Measurements from ENCODE around the gene KLF3.

KLF3 gene

GRCh38 chr4:38641811-38642210 lies 22.2 kb upstream of the KLF3 start:
- Histone ChIP-seq H3K9me3 (no peaks in the 10 kb centered on the region), H3K4me1 (ENCODE audit: control insufficient read depth in 1 of 2, insufficient read depth in 1 of 2, low read depth in 1 of 2, low read length in 1 of 2) (no peaks in the 10 kb centered on the region), H3K4me3 (ENCODE audit: low read depth in 1 of 2, low read length in 1 of 2) (no peak overlapping the region), H3K36me3 (no peaks in the 10 kb centered on the region), H3K27me3 (no peaks in the 10 kb centered on the region), H3K27ac (no peak overlapping the region)
- TF ChIP-seq CTCF (IDR thresholded peaks at IDR 0.05) = no peak

- H3K9me3 ChIP-seq = no peaks in the 10 kb centered on the region
- no peak for TF ChIP-seq CTCF (IDR thresholded peaks at IDR 0.05)
- no peak overlapping the region for H3K4me3 ChIP-seq (ENCODE audit: low read depth in 1 of 2, low read length in 1 of 2)
- H3K27ac ChIP-seq = no peak overlapping the region
- H3K36me3 ChIP-seq = no peaks in the 10 kb centered on the region
- H3K27me3 ChIP-seq = no peaks in the 10 kb centered on the region
- no peaks in the 10 kb centered on the region for H3K4me1 ChIP-seq (ENCODE audit: control insufficient read depth in 1 of 2, insufficient read depth in 1 of 2, low read depth in 1 of 2, low read length in 1 of 2)
These were observed 19.8 kb upstream of the KLF3 start for GRCh38 chr4:38644201-38644600.

- no peaks in the 10 kb centered on the region for H3K9me3 ChIP-seq
- no peak for TF ChIP-seq CTCF (IDR thresholded peaks at IDR 0.05)
- no peaks in the 10 kb centered on the region for H3K36me3 ChIP-seq
- H3K4me3 ChIP-seq (ENCODE audit: low read depth in 1 of 2, low read length in 1 of 2) = no peak overlapping the region
- no peak overlapping the region for H3K27ac ChIP-seq
- H3K4me1 ChIP-seq (ENCODE audit: control insufficient read depth in 1 of 2, insufficient read depth in 1 of 2, low read depth in 1 of 2, low read length in 1 of 2) = no peaks in the 10 kb centered on the region
- H3K27me3 ChIP-seq = no peaks in the 10 kb centered on the region
These were observed 16.7 kb upstream of the KLF3 start for GRCh38 chr4:38647101-38647819.

- no peaks in the 10 kb centered on the region for H3K36me3 ChIP-seq
- H3K9me3 ChIP-seq = no peaks in the 10 kb centered on the region
- no peak for TF ChIP-seq CTCF (IDR thresholded peaks at IDR 0.05)
- no peaks in the 10 kb centered on the region for H3K27me3 ChIP-seq
- no peak overlapping the region for H3K27ac ChIP-seq
- no peak overlapping the region for H3K4me3 ChIP-seq (ENCODE audit: low read depth in 1 of 2, low read length in 1 of 2)
- no peaks in the 10 kb centered on the region for H3K4me1 ChIP-seq (ENCODE audit: control insufficient read depth in 1 of 2, insufficient read depth in 1 of 2, low read depth in 1 of 2, low read length in 1 of 2)
These were observed 13.9 kb upstream of the KLF3 start for GRCh38 chr4:38650133-38650532.

- Histone ChIP-seq H3K4me1 (ENCODE audit: control insufficient read depth in 1 of 2, insufficient read depth in 1 of 2, low read depth in 1 of 2, low read length in 1 of 2) (no peaks in the 10 kb centered on the region), H3K36me3 (no peaks in the 10 kb centered on the region), H3K9me3 (no peaks in the 10 kb centered on the region), H3K4me3 (ENCODE audit: low read depth in 1 of 2, low read length in 1 of 2) (no peak overlapping the region), H3K27ac (no peak overlapping the region), H3K27me3 (no peaks in the 10 kb centered on the region)
- TF ChIP-seq CTCF (IDR thresholded peaks at IDR 0.05) = no peak
These were observed 9.7 kb upstream of the KLF3 start for GRCh38 chr4:38654273-38654672.
